NCI-H2107 (cell line): ENCODE measurements around the gene NT5DC4.

Source experiments
- DNase-seq: peaks from one replicate; lab custom pipeline; 2025; lab: John Stamatoyannopoulos, UW

Gene NT5DC4

DNA sequence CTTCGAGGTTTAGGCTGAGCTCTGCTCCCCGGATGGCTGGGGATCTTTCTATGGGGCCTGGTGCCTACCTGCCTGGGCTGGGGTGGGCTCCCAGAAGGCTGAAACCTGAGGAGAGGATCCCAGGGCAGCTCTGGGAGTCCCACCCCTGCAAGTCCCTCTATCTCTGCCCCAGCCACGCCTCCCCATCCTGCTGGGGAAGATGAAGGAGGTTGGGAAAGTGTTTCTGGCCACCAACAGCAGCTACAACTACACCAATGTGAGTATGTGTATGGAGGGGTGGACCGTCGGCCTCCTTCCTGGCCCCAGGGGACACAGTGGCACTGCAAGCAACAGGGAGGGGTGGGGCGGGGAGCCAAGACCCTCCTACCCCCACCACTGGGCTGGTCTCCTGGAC lies 2.7 kb downstream of the NT5DC4 start:
- no peak for DNase-seq

DNA sequence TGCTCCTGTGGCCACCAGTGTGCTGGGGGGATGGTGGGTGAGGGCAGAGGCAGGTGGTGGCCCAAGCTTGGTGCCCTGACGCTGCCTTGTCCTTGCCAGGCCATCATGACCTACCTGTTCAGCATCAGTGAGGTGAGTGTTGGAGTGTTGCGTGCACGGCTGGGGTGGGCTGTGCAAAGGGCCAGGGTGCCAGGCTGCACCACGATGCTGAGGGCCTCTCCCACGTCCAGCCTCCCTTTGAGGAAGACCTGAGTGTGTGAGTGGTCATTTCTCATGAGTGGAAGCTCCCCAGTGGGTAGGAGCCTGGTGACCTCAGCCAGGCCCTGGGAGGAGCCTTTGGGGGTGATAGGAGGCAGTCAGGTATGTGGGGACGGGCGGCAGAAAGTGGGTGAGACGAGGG lies 3.2 kb downstream of the NT5DC4 start:
- DNase-seq = no peak

- no peak for DNase-seq
Observed at GRCh38 chr2:112724591-112725525, 4.0 kb downstream of the NT5DC4 start.

DNA sequence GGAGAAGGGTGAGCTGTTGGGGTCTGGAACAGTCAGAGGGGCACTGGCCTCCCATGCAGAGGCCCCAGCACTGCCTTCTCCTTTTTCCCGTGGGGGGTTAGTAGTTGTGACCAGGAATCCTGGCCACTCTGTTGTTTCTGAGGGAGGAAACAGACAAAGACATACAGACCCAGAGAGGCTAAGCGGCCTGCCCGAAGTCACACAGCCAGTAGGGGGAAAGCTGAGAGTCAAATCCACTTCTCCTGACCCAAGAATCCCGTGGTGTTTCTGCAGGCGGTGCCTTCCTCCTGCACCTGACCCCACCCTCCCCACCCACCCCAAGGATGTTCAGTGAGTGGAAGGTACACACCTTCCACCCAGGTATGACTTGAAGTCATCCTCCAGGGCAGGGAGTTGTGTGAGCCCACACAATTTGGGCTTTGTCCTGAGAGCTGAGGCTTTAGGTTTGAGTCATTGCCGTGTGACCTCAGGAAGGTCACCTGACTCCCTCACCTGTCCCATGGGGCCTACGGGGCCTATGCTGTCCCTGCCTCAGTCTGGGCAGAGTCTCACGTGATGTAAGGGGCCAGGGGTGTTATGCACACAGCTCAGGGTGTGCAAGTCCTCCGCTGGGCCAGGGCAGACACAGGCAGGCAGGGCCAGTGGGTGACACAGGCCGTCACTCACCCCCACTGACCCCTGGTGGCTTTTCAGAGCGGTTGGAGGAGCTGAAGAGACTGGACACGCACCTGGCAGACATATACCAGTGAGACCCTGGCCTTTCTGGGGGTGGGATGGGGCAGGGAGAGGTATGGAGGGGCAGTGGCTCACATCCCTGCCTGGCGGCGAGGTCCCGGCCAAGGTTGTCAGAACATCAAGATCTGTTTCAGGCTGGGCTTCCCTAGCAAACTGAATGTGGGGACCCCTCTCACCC lies 5.0 kb downstream of the NT5DC4 start:
- no peak for DNase-seq

DNA sequence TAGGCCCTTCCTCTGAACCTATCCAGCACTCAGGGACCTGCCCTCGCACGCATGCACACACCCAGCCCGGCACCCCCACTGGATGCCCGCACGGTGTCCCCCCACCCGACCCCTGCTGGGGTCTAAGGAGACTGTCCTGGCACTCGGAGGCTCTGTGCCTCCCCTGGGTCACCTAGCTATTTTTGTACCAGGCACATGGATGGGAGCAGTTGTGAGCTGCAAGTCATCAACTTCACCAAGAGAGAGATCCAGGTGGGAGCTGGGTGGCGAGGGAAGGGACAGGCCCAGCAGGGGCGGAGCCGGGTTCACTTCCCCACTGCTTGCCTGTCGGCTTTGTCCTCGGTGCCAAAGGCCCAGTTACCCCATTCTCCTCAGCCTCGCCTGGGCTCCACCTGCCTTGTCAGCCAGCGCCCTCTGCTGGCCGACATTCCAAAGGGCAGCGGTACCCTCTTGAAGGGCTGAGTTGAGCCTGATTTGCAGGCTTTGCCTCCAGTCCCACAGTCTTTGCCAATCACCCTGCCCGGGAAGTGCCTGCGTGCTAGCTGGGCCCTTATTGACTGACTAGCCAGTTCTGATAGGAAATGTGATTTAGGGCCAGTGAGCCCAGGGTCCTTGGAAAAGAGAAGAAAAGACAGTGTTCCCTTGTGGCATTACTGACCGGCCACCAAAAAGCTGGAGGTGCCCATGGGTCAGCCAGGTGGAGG lies 5.8 kb downstream of the NT5DC4 start:
- peak; percentile 84 for DNase-seq

DNA sequence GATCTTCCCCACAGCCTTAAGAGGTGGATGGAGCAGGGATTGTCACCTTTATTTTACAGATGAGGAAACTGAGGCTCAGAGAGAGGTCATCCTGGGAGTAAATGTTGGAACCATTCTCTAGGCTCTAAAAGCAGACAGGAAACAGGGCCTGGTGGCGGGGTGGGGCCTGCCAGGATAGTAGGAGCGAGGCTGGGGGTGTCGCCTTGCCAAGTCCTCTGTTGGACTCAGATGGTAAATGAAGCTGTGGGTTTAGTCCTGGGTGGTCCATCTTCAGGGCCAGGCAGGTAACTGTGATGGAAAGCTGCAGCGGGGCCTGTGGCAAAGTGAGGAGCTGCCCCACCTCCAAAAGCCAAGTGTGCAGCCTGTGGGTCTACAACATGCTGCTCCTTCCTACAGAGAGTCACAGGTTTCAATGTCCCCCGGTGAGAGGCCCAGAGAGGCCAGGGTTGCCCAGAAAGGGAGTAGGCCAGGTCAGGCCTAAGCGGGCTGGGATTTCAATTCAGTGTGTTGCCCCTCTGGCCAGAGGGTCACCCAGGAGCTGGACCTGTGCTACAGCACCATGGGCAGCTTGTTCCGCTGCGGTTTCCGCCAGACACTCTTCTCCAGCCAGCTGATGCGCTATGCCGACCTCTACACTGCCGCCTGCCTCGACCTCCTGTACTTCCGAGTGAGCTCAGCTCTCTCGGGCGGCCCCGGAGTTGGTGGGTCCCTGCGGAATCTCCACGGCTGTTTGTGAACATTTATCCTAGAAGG lies 6.6 kb downstream of the NT5DC4 start:
- no peak for DNase-seq

GRCh38 chr2:112728029-112728362 lies 7.2 kb downstream of the NT5DC4 start:
- DNase-seq = no peak

DNA sequence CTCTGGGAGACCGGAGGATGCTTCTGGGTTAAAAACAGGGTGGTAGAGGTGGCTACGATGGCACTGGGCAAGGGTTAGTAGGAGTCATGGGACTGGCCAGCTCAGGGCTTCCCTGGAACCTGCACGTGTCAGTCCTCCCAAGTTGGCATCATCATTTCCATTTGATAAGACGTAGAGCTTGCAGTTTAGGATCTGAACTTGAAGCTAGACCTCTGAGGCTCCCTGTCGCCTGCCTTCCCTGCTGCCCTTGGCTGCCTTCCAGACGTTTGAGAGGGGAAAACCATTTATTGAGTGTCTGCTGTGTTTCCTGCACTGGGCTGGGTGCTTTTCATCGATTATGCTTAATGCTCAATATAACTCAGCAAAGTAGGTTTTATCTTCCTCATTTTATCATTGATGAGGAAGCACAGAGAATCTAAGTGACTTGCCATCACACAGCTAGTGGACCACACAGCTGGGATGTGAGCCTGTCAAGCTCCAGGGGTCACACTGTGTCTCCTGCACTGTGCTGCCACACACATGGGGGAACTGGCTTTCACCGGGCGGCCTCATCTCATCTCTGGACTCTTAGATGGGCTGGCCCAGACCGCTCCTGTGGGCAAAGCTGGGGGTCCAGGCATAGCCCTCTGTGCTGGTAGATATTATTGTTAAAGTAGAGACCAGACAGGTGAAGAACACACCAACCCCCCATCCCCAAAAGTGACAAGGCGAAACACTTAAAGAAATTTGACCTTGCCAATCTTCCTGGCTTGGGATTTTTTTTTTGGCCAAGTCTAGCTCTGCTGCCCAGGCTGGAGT lies 7.8 kb downstream of the NT5DC4 start:
- DNase-seq = no peak

DNA sequence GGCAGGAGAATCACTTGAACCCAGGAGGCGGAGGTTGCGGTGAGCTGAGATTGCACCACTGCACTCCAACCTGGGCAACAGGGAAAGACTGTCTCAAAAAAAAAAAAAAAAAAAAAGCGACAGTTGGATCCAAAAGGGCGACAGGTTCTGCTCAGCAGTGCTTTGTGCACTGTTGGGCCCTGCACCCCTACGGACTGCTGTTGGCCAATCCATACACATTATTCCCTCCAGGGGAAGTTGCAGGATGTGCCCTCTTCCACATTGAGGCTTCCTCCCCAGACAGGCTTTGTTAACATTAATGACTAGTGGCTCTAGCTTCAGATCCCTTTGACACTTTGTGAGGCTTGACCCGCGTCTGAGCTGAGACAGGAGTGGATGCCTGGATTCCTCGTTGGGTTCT lies 9.4 kb downstream of the NT5DC4 start:
- DNase-seq = no peak

GRCh38 chr2:112730791-112731190 lies 10.0 kb downstream of the NT5DC4 start:
- DNase-seq = no peak

DNA sequence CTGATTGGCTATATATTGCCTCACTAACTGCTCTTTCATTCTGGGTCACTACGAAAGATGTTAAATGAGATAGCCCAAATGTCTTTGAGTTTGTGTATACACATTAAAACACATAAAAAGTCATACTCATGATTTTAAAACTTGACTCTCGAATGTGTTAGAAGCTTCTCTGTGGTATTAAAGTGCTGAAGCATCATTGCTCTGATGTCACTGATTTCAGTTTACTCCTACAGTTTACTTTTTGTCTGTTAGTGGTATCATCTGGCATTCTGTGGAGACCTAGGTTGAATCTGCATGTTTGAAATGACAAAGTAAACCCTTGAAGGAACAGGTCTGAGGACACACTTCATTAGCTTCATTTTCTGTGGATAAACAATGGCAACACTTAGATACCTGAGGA lies 10.7 kb downstream of the NT5DC4 start:
- no peak for DNase-seq

DNA sequence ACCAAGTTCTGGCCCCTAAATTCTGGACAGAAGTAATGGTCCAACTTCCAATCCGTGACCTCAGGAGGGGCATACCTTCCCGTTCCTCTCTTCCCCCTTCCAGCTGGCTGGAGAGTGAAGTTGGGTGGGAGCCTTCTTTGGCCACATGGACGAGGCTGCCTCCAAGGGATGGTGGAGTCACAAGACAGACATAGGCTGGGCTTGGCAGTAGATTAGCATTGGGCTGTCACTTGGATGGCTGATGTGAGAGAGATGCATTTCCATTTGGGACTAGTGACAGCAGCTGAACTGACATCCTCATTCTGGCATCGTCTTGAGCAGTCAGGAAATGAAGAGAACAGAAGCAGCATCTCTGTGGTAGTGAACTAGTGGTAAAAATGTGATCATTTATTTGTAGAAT lies 12.6 kb downstream of the NT5DC4 start:
- no peak for DNase-seq

DNA sequence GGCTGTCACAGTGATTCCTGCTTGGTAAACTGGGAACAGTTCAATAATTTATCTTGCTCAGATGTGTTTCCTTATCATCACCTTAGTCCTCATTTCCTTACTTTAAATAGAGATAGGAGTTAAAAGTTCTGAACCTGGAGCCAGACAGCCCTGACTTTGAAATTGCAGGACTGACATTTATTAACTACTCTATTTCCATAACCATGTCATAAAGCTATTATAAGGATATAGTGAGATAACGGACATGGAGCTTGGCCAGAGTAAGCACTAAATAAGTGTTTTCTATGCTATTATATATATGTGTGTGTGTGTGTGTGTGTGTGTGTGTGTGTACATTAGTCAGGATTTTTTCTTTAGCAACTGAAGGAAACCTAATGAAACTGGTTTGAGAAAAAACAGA lies 13.1 kb downstream of the NT5DC4 start:
- no peak for DNase-seq

- DNase-seq = no peak
Observed at GRCh38 chr2:112737542-112738232, 16.9 kb downstream of the NT5DC4 start.

DNA sequence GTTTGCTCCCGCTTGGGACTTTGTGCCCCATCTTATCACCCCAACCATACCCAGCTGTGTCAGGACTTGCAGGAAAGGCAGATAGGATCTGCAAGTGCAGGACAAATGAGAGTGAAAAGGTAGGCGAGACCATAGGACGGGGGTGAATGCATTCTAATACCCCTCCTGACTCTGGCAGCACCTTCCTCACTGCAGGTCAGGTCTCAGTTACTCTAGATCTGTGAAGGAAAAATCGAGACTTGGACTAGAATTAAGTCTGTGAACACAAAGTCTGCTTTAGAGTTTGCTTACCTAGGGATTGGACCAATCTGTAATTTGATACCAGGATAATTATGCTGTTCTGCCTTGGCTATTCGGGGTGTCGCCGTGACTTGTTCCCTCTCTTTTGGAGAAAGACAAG lies 19.7 kb downstream of the NT5DC4 start:
- DNase-seq = no peak

DNA sequence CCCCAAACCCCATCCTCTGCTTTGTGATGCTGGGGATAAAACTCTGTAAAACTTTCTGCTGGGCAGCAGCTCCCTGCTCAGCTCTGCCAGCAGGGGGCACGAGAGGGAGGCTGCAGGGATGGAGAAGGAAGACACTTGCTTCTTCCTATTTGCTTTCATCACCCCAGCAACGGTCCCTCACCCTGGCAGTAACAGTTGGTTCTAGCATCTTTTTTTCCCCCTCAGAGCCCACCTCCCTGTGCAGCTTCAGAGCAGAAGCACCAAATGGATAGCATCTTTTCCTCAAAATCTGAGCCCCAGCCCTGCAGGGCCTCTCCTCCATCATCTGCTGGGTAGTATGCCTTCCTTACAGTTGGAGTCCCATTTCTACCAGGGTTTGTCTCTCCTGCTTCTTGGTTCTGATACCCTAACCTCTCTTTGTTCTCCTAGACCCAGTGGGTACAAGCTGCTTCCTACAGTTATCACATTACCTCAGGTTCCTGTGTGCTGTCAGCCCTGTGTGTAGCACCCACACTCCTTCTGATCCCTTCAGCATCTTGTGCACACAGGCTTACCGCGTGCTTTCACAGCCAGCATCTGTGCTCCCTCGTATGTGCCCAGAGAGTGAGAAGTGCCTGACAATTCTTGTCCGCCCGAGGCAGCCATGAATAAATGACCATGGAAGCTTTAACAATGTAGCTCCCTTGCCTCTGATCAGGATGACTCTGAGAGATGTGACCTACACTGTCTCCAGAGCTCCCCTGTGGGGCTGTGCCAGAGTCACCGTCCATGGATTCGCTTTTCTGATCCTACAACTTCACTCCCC lies 29.1 kb downstream of the NT5DC4 start:
- DNase-seq = peak; percentile 2

GRCh38 chr2:112750560-112750843 lies 29.7 kb downstream of the NT5DC4 start:
- no peak for DNase-seq

DNA sequence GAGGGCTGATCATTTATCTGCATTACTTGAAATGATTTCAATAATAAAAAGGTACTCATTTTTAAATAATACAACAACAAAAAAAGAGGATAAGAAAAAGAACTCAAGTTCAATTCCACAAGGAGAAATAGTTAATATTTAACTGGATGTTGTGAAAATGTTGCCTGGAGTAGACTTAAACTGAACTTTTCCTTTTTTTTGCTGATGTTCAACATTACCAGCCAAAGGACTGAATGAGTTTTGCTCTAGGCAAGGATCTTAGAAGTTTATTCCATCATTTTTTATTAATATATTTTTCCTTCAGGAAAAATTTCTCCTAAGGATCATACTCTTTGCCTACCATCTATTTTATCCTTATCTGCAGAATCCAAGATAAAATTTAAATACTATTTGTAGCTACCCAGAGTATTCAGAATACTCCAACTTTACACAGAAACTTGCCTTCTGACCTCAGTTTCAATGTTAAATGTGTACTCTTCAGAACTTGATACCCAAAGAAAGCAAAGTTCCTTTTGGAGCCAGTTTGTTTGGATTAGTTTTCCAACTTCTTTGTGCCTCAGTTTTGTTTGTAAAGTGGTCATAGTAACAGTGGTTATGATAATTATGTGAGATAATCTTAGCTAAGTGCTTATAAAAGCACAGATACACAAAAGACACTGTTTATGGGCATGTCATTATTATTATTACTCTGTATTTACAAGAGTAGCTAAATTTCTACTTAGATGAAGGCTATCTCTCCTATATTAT lies 30.8 kb downstream of the NT5DC4 start:
- no peak for DNase-seq

DNA sequence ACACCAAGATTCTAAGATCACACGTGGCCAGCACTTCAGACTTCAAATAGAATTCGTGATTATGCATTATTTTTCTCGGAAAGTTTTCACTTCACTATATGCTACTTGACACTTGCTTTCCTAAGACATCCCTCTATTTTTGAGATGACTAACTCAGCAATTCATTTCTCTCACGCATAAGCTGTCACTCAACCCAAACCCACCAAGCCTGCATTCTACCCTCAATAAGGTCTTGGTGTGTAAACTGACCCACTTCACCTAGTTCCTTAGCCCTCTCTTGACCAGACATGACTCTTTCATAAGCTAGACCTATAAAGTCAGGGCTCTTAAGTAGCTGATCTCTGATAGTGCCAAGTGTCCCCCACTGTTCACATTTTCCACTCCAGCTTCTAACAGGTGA lies 31.8 kb downstream of the NT5DC4 start:
- no peak for DNase-seq
